MM.1S (cell line): Measurements from ENCODE around the gene USP54.

ENCODE experiments used
- EZH2 ChIP-seq: fragments of 300-600 bp; sonication (generic); optimal IDR thresholded peaks from 2 replicates; pipeline ENCODE3; 2017; ENCODE audit warnings: low read depth, mild to moderate bottlenecking, antibody characterized with exemption, low read length, mixed read lengths
- EZH2phosphoT487 ChIP-seq: fragments of 300-600 bp; sonication (generic); IDR thresholded peaks from 2 replicates; pipeline ENCODE4 v1.6.1; 2018; ENCODE audit warnings: antibody characterized with exemption, low read length
- TF ChIP-seq, protein P1 (sequence below): fragments of 300-600 bp; sonication (generic); IDR thresholded peaks from 2 replicates; pipeline ENCODE4 v1.5.1; 2016; ENCODE audit warnings: antibody characterized with exemption, low read length, mixed read lengths

DNA sequence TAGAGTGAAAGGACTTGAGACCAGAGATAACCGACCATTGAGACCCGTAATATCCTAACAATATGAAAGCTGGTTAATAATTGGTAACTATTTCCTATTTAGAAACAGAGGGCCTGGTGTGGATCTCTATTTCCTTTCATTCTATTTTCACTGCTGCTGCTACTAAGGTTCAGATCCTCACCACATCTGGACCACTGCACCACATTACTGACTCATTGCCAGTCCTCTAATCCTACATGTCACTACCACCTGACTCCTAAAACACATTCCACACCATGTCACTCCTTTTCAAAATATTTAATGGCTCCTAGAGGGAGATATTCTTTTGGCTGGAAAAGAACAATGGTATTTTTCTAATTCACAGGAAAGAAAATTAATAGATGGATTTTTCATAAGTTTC, 6.4 kb downstream of the USP54 start:
- TF ChIP-seq, protein P1, sequence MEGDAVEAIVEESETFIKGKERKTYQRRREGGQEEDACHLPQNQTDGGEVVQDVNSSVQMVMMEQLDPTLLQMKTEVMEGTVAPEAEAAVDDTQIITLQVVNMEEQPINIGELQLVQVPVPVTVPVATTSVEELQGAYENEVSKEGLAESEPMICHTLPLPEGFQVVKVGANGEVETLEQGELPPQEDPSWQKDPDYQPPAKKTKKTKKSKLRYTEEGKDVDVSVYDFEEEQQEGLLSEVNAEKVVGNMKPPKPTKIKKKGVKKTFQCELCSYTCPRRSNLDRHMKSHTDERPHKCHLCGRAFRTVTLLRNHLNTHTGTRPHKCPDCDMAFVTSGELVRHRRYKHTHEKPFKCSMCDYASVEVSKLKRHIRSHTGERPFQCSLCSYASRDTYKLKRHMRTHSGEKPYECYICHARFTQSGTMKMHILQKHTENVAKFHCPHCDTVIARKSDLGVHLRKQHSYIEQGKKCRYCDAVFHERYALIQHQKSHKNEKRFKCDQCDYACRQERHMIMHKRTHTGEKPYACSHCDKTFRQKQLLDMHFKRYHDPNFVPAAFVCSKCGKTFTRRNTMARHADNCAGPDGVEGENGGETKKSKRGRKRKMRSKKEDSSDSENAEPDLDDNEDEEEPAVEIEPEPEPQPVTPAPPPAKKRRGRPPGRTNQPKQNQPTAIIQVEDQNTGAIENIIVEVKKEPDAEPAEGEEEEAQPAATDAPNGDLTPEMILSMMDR = no peak
- no peak for TF ChIP-seq EZH2
- TF ChIP-seq EZH2phosphoT487 = no peak
